Lower leg skin (tissue), 3 donors: ENCODE measurements around the gene CFAP53.

ENCODE experiments used
- CTCF ChIP-seq, 3 donors: fragments of 450-650 bp; IDR thresholded peaks; one replicate each; pipeline ENCODE4 v1.5.1; 2016; ENCODE audit warnings: antibody characterized with exemption in 3 of 3, mild to moderate bottlenecking in 3 of 3, moderate library complexity in 2 of 3
- POLR2A ChIP-seq, 2 donors: fragments of 450-650 bp; IDR thresholded peaks; one replicate each; pipeline ENCODE4 v1.6.1; 2016 to 2017; ENCODE audit warnings: antibody characterized with exemption in 2 of 2, mild to moderate bottlenecking in 1 of 2, moderate library complexity in 1 of 2

- TF ChIP-seq POLR2A (IDR thresholded peaks at IDR 0.05) = no peak
- no peak for TF ChIP-seq CTCF (IDR thresholded peaks at IDR 0.05)
Measured at GRCh38 chr18:50273203-50274043, 7.1 kb upstream of the CFAP53 start.
